ENCODE data around the gene KRTAP9-7.

KRTAP9-7 gene

DNA sequence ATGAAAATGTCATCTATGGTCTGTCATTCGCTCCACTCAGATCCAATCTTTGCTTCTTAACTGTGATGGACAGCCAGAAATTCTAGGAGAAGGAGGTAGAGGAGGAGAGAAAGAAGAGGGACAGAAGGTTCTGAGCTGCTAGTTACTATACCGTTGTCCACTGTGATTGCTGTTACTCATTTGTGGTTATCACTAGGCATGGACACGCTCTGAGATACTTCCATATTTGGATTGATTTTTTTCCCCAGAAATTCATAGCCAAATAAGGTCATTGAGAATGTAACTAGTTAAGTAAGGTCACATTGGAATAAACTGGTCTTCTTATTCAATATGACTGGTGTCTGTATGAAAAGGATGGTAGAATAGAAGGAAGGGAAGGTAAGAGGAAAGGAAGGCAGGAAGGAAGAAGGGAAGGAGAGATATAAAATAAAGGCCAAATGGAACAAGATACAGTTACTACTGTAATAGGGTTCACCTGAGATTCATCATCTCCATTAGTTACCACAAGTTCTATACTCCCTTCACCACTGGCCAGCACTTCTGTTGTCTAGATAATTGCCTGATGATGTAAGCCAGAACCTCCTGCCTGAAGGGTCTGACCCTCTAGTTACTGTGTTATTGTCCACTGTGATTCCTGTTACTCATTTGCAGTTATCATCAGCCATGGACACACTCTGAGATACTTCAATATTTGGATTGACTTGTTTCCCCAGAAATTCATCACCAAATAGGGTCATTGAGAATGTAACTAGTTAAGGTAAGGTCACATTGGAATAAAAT, 2.9 kb downstream of the KRTAP9-7 start:
- no peak for DNase-seq

DNA sequence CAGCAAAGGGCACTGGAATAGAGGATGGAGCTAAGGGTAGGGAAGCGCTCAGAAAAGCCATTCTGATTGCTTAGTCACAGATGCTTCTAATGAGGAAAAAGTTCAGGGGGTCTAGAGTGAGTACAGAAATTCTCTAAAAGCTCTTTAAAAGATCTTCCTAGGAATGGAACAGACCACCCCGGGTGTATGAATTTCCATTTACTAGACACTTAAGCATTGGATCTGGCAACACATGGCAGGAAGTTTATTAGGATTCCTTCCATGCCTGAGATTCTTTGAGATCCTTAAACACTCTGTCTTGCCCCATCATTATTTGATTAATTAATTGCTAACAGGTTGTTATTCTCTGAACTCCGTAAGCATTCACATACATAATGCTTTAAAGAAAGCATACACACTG, 8.5 kb downstream of the KRTAP9-7 start:
- no peak for DNase-seq

DNA sequence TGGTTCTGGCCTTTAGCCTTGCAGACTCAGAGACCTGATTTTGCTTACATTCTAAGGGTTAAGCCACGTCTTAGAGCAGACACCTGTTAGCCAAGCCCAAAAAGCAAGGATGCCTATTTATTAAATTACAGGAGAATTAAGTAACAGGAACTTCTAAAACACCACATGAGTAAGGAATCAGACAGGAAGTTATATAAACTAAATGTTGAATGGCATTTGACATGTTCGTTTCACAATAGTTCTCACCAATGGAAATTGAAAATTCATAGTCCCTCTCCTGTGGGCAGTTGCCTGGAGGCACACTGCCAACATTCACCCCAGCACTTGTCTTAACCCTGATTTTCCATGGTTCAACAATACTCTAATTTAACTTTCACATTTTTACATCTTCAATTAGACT, 9.0 kb downstream of the KRTAP9-7 start:
- no peak for DNase-seq

DNA sequence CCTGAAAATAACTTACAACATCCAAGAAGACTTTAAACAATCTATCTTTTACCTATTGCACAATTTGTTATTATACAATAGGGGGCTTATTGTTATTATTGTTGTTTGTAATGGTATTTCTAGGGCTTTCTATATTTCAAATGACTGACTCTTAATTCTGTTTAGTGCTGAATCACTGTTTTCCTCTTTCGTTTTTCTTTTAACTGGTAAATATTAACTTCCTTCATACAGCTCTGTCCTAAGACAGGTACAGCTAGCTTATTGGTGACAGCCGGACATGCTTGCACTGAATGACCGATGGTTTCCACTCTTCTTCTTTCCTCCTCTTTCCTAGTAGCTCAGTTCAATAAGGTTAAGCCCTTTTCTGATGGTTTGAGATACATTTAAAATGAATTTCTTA, 11.6 kb downstream of the KRTAP9-7 start:
- no peak for DNase-seq

DNA sequence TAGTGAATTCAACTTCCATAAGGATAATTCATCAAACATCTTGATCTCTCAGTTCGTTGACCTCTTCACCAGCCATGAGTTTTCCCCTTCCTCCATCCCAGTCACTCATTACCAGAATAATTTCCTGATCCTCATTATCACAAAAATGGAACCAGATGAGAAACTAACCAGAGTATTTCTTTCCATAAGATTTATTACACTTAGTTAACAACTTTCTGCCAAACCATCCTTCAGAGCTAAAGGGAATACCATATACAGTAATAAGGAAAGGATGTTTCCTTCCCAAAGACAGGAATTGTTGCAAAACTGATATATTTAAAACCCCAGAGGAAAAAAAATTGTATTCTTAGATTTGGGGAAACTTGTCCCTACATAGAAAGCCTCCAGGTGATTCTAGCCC, 18.5 kb downstream of the KRTAP9-7 start:
- DNase-seq, result no peak

DNA sequence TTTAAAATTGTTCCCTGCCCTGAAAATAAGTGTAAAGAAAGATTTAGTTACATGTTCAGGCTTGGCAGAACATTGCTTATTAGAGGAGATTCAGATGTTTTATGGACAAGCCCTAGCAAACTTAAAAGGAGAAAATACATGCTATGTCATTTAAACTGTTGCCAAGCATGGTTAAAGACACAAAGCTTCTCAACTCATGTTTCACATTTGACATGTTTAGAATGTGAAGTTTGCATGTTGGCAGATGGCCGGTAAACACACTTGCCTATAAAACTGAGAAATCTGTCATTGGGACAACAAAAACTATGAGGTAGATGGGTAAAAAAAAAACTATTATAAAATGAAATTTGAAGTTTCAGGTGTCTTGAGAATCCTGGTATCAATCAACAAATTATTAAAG, 21.3 kb downstream of the KRTAP9-7 start:
- DNase-seq, result no peak

DNA sequence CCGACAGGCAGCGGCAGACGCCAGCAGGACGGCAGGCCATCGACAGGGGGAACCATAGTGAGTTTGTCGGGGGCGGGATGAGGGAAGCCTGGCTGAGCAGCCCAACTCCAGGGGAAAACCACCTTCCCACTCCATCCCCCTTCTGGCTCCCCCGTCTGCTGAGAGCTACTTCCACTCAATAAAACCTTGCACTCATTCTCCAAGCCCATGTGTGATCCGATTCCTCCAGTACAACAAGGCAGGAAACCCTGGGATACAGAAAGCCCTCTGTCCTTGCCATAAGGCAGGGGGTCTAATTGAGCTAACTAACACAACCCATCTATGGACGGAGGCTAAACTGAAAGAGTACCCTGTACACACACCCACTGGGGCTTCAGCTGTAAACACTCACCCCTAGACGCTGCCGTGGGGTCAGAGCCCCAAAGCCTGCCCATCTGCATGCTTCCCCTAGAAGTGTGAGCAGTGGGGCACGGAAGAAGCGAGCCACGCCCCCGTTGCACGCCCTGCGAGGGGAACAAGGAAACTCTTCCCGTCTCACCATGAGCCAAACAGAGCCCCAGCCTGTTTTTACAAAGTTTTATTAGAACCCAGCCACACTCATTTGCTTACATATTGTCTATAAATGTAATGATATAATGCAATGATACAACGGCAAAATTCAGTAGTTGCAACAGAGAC, 23.1 kb downstream of the KRTAP9-7 start:
- DNase-seq, result no peak

DNA sequence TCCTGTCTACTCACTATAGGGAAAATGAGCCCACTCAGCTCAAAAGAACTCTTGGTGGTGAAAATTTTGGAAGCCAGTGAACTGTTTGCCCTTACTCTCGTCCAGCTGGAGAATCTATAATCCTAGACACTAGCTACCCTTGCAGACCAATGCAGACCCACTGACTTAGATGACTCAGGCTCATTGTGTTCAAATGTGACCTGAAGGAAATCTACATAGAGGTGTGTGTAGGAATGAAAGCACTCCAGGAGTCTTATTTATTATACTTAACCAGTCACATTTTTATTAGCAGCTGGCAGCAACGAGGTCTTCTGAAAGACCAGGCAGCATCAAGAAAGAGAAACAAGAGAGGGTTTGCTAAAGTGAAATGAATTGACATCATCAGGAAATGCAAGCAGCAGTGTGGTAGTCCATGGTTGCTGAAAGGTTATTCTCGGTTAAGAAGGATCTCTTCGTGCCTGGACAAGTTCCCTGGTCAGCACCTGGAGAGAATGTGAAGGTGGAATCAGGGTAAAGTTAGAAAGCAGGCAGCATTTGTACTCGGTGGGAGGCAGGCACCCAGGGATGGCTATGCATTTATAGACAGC, 25.8 kb downstream of the KRTAP9-7 start:
- no peak for DNase-seq

DNA sequence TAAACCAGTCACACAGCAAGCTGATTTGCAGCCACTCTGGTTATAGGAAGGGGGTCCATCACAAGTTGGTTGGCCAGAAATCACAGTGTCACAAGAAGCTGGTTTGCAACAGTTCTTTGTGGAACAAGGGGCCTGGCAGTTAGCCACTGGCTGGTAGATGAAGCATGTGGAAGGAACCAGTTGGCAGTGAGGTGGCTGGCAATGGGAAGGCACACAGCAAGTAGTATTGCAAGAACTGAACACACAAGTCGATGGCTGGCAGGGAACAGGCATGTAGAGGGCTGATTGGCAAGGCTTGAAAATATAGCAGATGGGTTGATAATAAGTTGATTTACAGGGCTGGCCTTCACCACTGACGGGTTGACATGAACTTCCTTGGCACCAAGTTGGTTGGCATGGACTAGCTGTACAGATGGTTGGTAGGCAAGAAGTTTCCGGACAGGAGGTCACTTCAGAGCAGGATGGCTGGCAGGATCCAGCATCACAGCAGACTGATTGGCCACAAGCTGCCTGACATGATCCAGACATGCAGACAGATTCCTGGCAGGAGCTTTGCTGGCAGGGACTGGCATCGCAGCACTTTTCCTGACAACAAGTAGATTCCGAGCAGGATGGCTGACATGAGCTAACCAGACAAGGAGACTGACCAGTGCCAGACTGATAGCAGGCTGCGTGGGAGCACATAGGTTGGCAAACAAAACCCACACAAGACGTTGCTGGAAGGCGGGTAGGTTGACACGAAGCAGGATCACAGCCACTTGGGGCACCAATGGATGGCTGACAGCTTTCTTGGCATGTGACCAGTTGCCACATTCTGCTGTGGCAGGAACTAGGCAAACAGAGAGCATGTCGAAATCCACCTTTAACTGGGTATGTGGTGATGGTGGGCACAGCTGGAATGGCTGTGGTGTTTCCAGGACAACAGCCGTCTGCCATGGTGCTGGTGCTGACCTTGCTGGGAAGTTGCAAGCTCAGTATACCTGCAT, 26.7 kb downstream of the KRTAP9-7 start, which contains the start of gene KRTAP29-1:
Gene KRTAP29-1, minus strand, starts transcription at position 936 of the 986 bp plus-strand sequence. Its CDS starts 0 bp downstream, at position 936.
- DNase-seq, result no peak

DNA sequence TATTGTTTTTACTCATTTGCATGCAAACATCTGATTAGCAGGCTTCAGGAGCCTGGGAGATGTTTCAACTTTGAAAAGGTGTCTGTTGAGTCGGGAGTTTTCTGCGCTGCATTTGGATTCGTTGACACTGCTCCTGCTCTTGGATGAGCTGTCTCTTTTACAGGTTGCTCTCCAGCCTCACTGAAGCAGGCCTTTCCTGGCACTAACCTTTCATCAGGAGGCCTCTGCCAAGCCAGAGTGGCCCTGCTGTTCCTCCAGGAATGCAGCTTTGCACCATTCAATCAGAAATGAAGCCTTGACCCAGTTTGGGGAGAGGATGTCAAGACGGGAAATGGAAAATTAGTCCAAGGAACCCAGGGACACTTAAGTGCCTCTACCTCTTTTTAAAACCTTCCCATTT, 27.5 kb downstream of the KRTAP9-7 start:
- no peak for DNase-seq

DNA sequence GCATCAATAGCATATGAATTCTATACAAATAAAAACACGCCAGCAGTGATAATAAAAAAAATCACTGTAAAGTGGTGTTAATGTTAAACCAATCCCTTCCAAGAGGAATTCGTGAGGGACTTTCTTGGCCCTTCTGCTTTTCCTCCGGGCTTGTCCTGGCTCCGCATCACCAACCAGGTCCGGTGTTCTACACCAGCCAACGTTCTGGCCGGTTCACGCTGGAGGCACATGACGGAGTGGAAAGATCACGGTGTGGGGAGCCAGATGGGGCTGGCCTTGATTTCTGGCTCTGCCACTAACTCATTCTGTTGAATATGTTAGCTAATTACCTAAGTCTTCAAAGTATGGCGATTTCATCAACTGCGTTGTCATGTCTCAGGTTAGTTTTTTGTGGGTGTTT, 28.6 kb downstream of the KRTAP9-7 start:
- no peak for DNase-seq

DNA sequence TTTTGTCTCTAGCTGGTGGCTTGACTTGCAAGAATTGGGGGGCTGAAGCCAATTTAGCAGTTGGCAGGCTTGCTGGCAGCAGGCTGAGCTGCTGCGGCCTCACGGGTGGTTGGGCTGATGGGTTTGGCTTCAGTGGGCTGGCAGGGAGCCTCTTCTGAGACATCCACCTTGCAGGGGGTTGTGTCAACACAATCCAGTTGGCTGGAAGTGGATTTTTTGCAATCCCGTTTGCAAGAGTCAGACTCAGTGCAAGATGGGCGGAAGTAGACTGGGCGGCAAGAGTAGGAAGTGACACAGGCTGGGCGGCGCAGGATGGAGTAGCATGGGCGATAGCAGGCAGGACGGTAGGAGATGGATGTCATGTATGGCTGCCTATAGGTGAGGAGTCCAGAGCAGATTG, 32.1 kb downstream of the KRTAP9-7 start:
- no peak for DNase-seq

DNA sequence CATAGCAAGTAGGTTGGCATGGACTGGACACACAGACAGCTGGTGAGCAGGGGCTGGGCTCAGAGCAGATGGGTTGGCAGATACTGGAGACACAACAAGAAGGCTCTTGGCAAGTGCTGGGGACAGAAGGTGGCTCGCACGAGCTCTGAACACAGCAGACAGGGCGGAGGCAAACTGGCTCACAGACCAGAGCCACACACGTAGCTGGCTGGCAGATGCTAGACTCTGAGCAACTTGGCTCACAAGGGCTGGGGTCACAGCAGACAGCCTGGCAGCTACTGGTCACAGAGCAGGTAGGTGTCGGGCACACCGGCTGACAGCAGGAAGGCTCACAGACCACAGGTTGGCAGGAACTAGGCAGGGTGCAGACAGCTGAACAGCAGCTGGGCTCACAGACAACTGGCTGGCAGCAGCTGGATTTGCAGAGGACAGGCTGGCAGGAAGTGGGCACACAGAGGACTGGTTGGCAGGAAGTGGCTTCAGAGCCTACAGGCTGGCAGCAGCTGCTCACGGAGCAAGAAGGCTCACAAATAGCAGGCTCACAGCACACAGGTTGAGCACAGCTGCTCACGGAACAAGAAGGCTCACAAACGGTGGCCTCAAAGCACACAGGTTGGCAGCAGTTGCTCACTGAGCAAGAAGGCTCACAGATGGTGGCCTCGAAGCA, 32.9 kb downstream of the KRTAP9-7 start:
- DNase-seq, result no peak

DNA sequence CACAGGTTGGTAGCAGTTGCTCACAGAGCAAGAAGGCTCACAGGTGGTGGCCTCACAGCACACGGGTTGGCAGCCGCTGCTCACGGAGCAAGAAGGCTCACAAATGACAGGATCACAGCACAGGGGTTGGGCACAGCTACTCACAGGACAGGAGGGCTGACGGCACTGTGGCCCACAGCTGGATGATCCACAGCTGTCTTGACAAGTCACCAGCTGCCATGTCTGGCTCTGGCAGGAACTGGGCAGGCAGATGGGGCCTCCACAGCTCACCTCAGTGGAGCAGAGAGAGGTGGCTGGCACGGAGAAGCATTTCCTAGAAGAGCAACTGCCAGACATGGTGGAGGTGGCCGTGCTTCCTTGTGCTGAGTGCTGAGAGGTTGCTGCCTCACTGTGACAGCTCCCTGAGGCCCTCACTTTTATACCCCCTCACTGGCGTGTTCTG, 33.4 kb downstream of the KRTAP9-7 start, which contains the start of gene KRTAP16-1:
Gene KRTAP16-1, minus strand, starts transcription at position 392 of the 442 bp plus-strand sequence. Its CDS starts 56 bp downstream, at position 336.
- no peak for DNase-seq

DNA sequence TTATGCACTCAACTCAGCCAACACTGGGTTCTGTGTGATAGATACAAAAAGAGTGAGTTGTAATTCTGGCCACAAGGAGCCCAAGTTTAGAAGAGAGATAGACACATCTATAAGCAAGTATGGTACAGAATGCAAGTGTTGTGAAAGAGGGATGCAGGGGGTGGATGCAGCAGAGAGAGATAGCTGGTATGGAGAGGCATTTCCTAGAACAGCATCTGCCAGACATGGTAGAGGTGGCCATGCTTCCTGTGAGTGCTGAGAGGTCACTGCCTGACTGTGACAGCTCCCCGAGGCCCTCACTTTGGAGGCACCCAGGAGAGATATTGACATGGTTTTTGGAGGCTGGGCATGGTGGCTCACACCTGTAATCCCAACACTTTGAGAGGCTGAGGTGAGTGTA, 35.6 kb downstream of the KRTAP9-7 start:
- DNase-seq, result no peak

DNA sequence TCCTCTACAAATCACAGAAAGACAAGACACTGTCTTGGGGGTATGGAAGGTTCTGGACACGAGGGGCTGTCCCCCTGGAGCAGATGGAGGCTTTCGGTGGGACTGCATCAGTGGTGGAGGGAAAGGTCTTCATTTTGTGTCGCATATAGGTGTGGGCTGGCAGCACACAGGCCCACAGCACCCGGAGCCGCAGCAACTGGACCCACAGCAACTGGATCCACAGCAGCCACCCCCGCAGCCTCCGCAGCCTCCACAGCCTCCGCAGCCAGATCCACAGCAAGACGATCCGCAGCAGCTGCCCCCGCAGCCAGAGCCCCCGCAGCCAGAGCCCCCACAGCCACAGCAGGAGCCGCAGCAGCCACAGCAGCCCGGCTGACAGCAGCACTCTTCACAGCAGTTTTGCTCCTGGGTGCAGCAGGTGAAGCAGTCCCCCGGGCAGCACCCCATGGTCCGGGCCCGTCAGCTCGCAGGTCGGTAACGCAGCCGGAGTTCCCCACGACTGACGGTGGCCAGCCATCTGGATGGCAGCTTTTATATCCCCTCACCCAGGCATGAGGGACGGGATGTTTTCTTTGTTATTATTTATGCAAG, 39.8 kb downstream of the KRTAP9-7 start, which contains the start of gene KRTAP17-1:
Gene KRTAP17-1, minus strand, starts transcription at position 507 of the 591 bp plus-strand sequence. Its CDS starts 60 bp downstream, at position 447.
- no peak for DNase-seq

DNA sequence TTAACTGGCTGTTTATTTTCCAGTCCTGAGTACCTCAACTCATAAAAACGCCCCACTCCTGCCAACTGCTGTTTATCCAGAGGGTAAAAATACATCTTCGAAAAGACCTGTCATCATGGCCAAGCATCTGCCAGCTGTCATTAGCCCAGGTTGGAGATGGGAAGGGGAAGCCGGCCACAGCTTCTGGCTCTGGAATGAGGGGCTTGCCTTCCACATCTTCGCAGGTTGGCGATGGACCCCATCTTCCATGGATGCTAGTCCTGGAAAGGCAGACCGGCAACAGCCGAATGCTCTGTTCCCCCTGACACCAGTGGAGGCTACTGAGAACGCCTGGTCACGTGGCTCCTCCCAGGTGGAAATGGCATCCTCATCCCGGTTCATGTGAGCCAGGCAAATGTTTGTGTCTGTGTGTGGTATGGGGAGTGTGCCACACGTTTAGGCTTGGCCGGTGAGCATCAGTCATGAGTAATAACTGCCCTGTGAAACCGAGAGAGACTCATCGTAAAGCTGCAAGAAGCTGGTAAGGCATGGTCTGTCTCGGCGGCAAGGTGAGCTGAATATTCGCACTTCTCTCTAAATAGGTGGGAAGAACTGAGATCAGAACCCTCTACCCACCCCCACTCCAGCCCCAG, 40.4 kb downstream of the KRTAP9-7 start:
- DNase-seq, result no peak

DNA sequence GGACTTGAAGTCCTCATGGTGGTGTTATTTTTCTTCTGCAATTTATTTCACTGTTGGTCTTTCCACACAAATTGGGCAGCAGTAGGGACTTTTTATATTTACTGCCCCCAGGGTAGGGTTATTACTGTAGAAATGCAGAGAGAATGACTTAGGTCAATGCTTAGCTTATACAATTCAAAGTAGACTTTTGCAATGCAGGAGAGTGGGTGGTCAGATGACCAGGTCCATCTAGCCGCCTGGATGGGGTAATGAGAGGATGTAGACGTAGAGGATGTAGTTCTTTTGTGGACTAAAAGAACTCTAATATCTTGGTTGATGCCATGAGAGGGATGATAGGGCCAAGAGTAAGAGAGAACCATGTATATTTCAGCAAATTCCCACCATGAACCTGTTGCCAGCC, 42.7 kb downstream of the KRTAP9-7 start:
- no peak for DNase-seq

DNA sequence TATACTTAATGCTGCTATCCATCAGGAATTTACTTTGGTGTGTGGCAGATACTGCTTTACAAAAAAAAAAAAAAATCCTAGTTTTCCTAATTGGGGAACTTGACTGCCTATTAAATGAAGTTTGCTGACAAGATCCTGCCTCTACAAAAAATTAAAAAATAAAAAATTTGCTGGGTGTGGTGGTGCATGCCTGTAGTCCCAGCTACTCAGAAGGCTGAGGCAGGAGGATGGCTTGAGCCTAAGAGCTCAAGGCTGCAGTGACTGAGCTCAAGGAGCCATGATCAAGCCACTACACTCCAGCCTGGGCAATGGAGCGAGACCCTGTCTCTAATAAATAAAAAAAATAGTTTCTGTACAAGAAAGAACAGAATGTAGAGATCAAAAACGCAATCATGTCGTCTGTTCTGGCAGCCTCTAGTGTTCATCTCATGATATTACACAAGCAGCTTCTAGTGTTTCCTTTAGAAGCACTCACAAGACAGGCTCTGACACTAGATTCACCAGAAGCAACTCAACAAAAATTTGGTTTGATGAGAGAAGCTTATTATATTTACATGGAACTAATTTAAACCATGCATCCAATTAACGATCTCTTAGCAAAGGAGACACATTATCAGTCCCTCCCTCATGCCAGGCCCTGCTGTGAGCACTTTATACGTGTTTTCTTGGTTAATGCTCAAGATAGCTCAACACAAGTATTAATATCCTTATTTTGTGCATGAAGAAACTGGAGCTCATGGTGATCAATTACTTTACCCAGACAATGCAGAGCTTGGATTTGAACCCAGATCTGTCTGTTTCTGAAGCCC, 46.8 kb downstream of the KRTAP9-7 start:
- peak in 1 of 2 experiments; percentile 77 for DNase-seq

All from SW 1271 (cell line).